ENCODE measurements around the gene NXN.

The NXN gene

GRCh38 chr17:987931-988330 is 8.4 kb upstream of the NXN start:
- no peak for DNase-seq (ENCODE audit: low read depth, low spot score)
- no peaks in the 10 kb centered on the region for H3K27me3 ChIP-seq (ENCODE audit: insufficient read depth, insufficient read length)
- H3K9me3 ChIP-seq (ENCODE audit: insufficient read depth, low read length) = no peaks in the 10 kb centered on the region
- H3K4me1 ChIP-seq (ENCODE audit: insufficient read depth, insufficient read length) = no peaks in the 10 kb centered on the region
- H3K4me3 ChIP-seq (ENCODE audit: insufficient read length, low read depth) = no peak overlapping the region
- no peaks in the 10 kb centered on the region for H3K36me3 ChIP-seq (ENCODE audit: insufficient read depth, insufficient read length, low read length)
- TF ChIP-seq ZNF274 (IDR thresholded peaks at IDR 0.05; ENCODE audit: low read depth, low read length) (no peak), YY1 (IDR thresholded peaks at IDR 0.05; ENCODE audit: insufficient read depth, insufficient read length) (no peak), SUZ12 (IDR thresholded peaks at IDR 0.05; ENCODE audit: extremely low read depth, insufficient read depth, insufficient read length) (no peak)
- H3K9ac ChIP-seq (ENCODE audit: insufficient read length, low read depth) = no peak overlapping the region

GRCh38 chr17:986322-986929 is 6.8 kb upstream of the NXN start:
- H3K9me3 ChIP-seq (ENCODE audit: insufficient read depth, low read length) = no peaks in the 10 kb centered on the region
- H3K4me1 ChIP-seq (ENCODE audit: insufficient read depth, insufficient read length) = no peaks in the 10 kb centered on the region
- DNase-seq (ENCODE audit: low read depth, low spot score) = no peak
- TF ChIP-seq SUZ12 (IDR thresholded peaks at IDR 0.05; ENCODE audit: extremely low read depth, insufficient read depth, insufficient read length) (no peak), ZNF274 (IDR thresholded peaks at IDR 0.05; ENCODE audit: low read depth, low read length) (no peak), YY1 (IDR thresholded peaks at IDR 0.05; ENCODE audit: insufficient read depth, insufficient read length) (no peak)
- no peak overlapping the region for H3K4me3 ChIP-seq (ENCODE audit: insufficient read length, low read depth)
- H3K27me3 ChIP-seq (ENCODE audit: insufficient read depth, insufficient read length) = no peaks in the 10 kb centered on the region
- H3K9ac ChIP-seq (ENCODE audit: insufficient read length, low read depth) = no peak overlapping the region
- H3K36me3 ChIP-seq (ENCODE audit: insufficient read depth, insufficient read length, low read length) = no peaks in the 10 kb centered on the region

GRCh38 chr17:983921-984320 is 4.3 kb upstream of the NXN start:
- Histone ChIP-seq H3K27me3 (ENCODE audit: insufficient read depth, insufficient read length) (no peaks in the 10 kb centered on the region), H3K9me3 (ENCODE audit: insufficient read depth, low read length) (no peaks in the 10 kb centered on the region), H3K4me3 (ENCODE audit: insufficient read length, low read depth) (no peak overlapping the region), H3K36me3 (ENCODE audit: insufficient read depth, insufficient read length, low read length) (no peaks in the 10 kb centered on the region), H3K4me1 (ENCODE audit: insufficient read depth, insufficient read length) (no peaks in the 10 kb centered on the region), H3K9ac (ENCODE audit: insufficient read length, low read depth) (no peak overlapping the region)
- TF ChIP-seq YY1 (IDR thresholded peaks at IDR 0.05; ENCODE audit: insufficient read depth, insufficient read length) (no peak), SUZ12 (IDR thresholded peaks at IDR 0.05; ENCODE audit: extremely low read depth, insufficient read depth, insufficient read length) (no peak), ZNF274 (IDR thresholded peaks at IDR 0.05; ENCODE audit: low read depth, low read length) (no peak)
- no peak for DNase-seq (ENCODE audit: low read depth, low spot score)

GRCh38 chr17:981292-981658 is 1.7 kb upstream of the NXN start:
- Histone ChIP-seq H3K27me3 (ENCODE audit: insufficient read depth, insufficient read length) (no peaks in the 10 kb centered on the region), H3K9ac (ENCODE audit: insufficient read length, low read depth) (peak overlapping the region; percentile 39), H3K4me3 (ENCODE audit: insufficient read length, low read depth) (no peak overlapping the region), H3K9me3 (ENCODE audit: insufficient read depth, low read length) (no peaks in the 10 kb centered on the region), H3K36me3 (ENCODE audit: insufficient read depth, insufficient read length, low read length) (peaks cover 7% of the 10 kb centered on the region), H3K4me1 (ENCODE audit: insufficient read depth, insufficient read length) (no peaks in the 10 kb centered on the region)
- TF ChIP-seq SUZ12 (IDR thresholded peaks at IDR 0.05; ENCODE audit: extremely low read depth, insufficient read depth, insufficient read length) = no peak
- no peak for TF ChIP-seq ZNF274 (IDR thresholded peaks at IDR 0.05; ENCODE audit: low read depth, low read length)
- no peak for TF ChIP-seq YY1 (IDR thresholded peaks at IDR 0.05; ENCODE audit: insufficient read depth, insufficient read length)
- DNase-seq (ENCODE audit: low read depth, low spot score) = no peak

GRCh38 chr17:980406-981291 is 1.1 kb upstream of the NXN start:
- no peak for TF ChIP-seq SUZ12 (IDR thresholded peaks at IDR 0.05; ENCODE audit: extremely low read depth, insufficient read depth, insufficient read length)
- no peak for TF ChIP-seq ZNF274 (IDR thresholded peaks at IDR 0.05; ENCODE audit: low read depth, low read length)
- TF ChIP-seq YY1 (IDR thresholded peaks at IDR 0.05; ENCODE audit: insufficient read depth, insufficient read length) = no peak
- Histone ChIP-seq H3K9me3 (ENCODE audit: insufficient read depth, low read length) (no peaks in the 10 kb centered on the region), H3K9ac (ENCODE audit: insufficient read length, low read depth) (peak overlapping the region; percentile 79), H3K4me1 (ENCODE audit: insufficient read depth, insufficient read length) (no peaks in the 10 kb centered on the region), H3K27me3 (ENCODE audit: insufficient read depth, insufficient read length) (no peaks in the 10 kb centered on the region), H3K4me3 (ENCODE audit: insufficient read length, low read depth) (peak overlapping the region; percentile 39), H3K36me3 (ENCODE audit: insufficient read depth, insufficient read length, low read length) (peaks cover 11% of the 10 kb centered on the region)
- DNase-seq (ENCODE audit: low read depth, low spot score) = peak; percentile 66

- H3K4me1 ChIP-seq (ENCODE audit: insufficient read depth, insufficient read length) = no peaks in the 10 kb centered on the region
- H3K36me3 ChIP-seq (ENCODE audit: insufficient read depth, insufficient read length, low read length) = peaks cover 19% of the 10 kb centered on the region
- H3K9ac ChIP-seq (ENCODE audit: insufficient read length, low read depth) = peak overlapping the region; percentile 89
- no peak for TF ChIP-seq YY1 (IDR thresholded peaks at IDR 0.05; ENCODE audit: insufficient read depth, insufficient read length)
- TF ChIP-seq SUZ12 (IDR thresholded peaks at IDR 0.05; ENCODE audit: extremely low read depth, insufficient read depth, insufficient read length) = no peak
- no peaks in the 10 kb centered on the region for H3K27me3 ChIP-seq (ENCODE audit: insufficient read depth, insufficient read length)
- no peak for DNase-seq (ENCODE audit: low read depth, low spot score)
- peak overlapping the region; percentile 45 for H3K4me3 ChIP-seq (ENCODE audit: insufficient read length, low read depth)
- H3K9me3 ChIP-seq (ENCODE audit: insufficient read depth, low read length) = no peaks in the 10 kb centered on the region
Observed at GRCh38 chr17:979212-979538, 401 bp downstream of the NXN start.

Measured in NT2/D1 (cell line).